Stomach (tissue), 4 donors: Measurements from ENCODE around the gene TOMM22.

Experiments
- EP300 ChIP-seq: sonication (generic); formaldehyde crosslinking; IDR thresholded peaks from one replicate; pipeline ENCODE4 v1.6.1; 2017; ENCODE audit warnings: antibody characterized with exemption
- TF ChIP-seq, protein P1 (sequence below), 7 experiments: fragments of 450-650 bp in 4 of 7; fragments of 200-600 bp in 3 of 7; sonication (generic) in 3 of 7; IDR thresholded peaks; one replicate each; pipeline ENCODE4 v1.5.1; 2016 to 2019; ENCODE audit warnings: antibody characterized with exemption in 7 of 7, control low read depth in 2 of 7, mild to moderate bottlenecking in 1 of 7

DNA sequence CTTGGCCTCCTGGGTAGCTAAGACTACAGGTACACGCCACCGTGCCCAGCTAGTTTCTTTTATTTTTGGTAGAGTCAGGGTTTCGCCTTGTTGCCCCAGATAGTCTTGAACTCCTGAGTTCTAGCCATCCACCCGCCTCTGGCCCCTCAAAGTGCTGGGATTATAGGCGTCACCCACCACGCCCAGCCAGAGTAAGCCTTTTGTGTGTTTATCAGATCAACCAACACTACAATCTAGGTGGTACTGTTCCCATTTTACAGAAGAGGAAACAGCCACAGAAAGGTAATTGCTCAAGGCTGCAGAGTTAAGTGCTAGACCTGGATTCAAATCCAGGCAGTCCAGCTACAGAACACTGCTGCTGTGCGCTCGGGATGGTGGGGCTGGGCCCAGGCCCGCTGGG lies 3.1 kb downstream of the TOMM22 start:
- no peak for TF ChIP-seq EP300
- TF ChIP-seq, protein P1, sequence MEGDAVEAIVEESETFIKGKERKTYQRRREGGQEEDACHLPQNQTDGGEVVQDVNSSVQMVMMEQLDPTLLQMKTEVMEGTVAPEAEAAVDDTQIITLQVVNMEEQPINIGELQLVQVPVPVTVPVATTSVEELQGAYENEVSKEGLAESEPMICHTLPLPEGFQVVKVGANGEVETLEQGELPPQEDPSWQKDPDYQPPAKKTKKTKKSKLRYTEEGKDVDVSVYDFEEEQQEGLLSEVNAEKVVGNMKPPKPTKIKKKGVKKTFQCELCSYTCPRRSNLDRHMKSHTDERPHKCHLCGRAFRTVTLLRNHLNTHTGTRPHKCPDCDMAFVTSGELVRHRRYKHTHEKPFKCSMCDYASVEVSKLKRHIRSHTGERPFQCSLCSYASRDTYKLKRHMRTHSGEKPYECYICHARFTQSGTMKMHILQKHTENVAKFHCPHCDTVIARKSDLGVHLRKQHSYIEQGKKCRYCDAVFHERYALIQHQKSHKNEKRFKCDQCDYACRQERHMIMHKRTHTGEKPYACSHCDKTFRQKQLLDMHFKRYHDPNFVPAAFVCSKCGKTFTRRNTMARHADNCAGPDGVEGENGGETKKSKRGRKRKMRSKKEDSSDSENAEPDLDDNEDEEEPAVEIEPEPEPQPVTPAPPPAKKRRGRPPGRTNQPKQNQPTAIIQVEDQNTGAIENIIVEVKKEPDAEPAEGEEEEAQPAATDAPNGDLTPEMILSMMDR (IDR thresholded peaks at IDR 0.05): no peak
